GM12801 (cell line): ENCODE results near the gene ZC3H12A.

Experiments used
- CTCF ChIP-seq: IDR thresholded peaks from one replicate; pipeline ENCODE4 v1.5.1; 2011; ENCODE audit warnings: control low read depth; ENCODE audit not compliant: insufficient read length; ENCODE audit errors: extremely low read depth

ZC3H12A gene

GRCh38 chr1:37434292-37435225 is 39.8 kb upstream of the ZC3H12A start:
- TF ChIP-seq CTCF, result no peak

- no peak for TF ChIP-seq CTCF
Measured at GRCh38 chr1:37437087-37437486, 37.3 kb upstream of the ZC3H12A start.

DNA sequence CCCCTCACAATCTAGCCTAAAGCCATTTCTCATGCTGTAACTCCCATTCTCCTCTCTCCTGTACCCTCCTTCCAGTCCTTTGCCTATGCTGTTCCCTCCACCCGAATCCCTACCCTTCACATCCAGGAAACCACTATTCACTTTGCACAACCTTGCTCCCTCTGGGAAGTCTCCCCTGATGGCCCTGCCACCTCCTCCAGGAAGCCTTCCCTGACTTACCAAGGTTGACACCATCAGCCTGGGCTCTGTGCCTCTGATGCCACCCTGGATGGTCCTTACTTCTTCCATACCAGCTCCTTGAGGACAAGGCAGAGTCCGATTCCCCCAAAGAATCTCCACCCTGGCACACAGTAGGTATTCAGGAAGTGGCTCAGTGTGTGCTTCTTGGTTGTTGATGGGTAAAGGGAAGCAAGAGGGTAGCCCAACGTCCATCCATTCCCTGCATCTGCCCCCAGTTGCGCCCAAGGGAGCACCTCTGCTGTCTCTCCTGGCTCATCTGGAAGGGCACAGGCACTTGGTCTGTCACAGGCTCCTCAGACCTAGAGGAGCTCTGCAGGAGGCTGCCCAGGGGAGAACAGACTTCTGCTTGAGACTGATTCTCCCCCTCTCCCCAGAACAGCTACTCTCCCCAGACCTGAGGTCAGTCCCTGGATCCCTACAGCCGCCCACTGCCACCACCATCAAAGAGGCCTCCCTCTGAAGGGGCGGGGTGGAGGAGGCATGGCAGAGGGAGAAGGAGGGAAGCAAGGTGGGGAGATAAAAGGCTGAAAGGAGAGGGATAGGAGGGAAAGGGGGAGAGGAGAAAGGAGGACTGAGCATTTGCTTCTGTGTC is 36.1 kb upstream of the ZC3H12A start:
- no peak for TF ChIP-seq CTCF

GRCh38 chr1:37438869-37439343 is 35.5 kb upstream of the ZC3H12A start:
- TF ChIP-seq CTCF, result no peak

DNA sequence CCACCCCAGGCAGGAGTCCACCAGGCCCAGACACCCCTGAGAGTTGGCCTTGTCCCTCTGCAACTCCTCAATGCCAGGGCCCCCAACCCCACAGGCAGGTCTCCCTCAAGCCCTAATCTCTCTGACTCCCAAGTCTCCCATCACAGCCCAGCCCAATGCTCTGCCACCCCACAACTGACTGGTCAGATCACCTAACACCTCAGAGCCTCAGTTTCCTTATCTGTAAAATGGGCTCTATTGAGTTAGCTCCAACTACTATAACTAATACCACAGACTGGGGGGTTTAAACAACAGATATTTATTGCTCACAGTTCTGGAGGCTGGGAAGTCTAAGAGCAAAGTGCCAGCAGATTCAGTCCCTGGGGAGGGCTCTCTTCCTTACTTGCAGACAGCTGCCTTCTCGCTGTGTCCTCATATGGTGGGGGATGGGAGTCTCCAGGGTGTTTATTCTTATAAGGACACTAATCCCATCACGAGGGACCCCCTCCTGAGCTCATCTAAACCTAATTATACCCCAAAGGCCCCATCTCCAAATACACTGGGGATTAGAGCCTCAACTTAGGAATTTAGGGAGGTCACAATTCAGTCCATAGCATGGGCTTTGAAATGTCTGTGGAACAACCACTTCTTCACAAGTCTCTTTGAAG is 34.9 kb upstream of the ZC3H12A start:
- TF ChIP-seq CTCF, result no peak

DNA sequence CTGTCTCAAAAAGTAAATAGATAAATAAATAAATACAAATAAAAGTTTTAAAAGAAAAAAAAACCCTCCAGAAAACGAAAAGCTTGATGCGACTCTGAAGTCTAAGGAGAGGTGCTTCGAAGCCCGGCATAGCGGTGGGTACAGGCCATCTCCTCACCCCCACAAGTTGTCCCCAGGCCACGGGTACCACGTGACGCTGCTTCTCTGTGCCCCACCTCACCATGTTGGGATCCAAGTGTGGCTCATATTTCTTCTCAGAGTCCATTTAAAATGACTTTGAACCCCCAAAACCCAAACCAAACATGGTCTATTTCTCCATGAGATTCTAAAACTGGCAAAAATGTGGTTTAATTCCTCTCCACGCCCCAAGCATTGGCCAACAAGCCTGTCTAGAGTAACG is 32.9 kb upstream of the ZC3H12A start:
- no peak for TF ChIP-seq CTCF

DNA sequence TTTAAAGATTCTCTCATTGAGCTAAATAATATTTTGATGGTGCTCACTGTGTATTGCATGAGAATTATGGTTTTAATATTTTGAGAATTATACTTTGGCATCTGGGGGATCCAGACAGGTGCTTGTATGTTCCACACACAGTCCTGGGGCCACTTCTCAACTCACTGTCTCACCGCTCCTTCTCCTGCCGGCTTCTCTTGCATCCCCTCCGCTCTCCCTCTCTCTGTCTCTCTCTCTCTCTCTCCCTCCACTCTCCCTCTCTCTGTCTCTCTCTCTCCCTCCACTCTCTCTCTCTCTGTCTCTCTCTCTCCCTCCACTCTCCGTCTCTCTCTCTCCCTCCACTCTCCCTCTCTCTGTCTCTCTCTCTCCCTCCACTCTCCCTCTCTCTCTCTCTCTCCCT is 32.2 kb upstream of the ZC3H12A start:
- no peak for TF ChIP-seq CTCF
